ENCODE measurements around the gene BOC. TPM values are rescaled to one million over a fixed set of nuclear protein-coding genes. Genes with fewer than 3 reads are reported as not detected.
A peak's percentile ranks its signal among the peaks of the same experiment; 100 is the strongest.

BOC gene
- total RNA-seq = 10 to 100 TPM in 1 of 2 donors, 1 to 10 TPM in 1; 9.6 to 21.9 TPM
- polyA plus RNA-seq = 1 to 10 TPM; 2.9 to 3.2 TPM
- long read RNA-seq, donor 1, partial matches to known transcripts = 17 of 18 reads
- long read RNA-seq, donor 1, other reads (novel, unspliced or antisense) = 0 of 18 reads
- long read RNA-seq, donor 2, partial matches to known transcripts = 11 of 11 reads
- long read RNA-seq, donor 2, other reads (novel, unspliced or antisense) = 0 of 11 reads
- long read RNA-seq, donor 3, partial matches to known transcripts = 10 of 12 reads
- long read RNA-seq, donor 3, other reads (novel, unspliced or antisense) = 0 of 12 reads
- long read RNA-seq, donor 4, partial matches to known transcripts = 12 of 12 reads
- long read RNA-seq, donor 4, other reads (novel, unspliced or antisense) = 0 of 12 reads
- long read RNA-seq, donor 5, partial matches to known transcripts = 31 of 31 reads
- long read RNA-seq, donor 5, other reads (novel, unspliced or antisense) = 0 of 31 reads

- TF ChIP-seq, protein P1, sequence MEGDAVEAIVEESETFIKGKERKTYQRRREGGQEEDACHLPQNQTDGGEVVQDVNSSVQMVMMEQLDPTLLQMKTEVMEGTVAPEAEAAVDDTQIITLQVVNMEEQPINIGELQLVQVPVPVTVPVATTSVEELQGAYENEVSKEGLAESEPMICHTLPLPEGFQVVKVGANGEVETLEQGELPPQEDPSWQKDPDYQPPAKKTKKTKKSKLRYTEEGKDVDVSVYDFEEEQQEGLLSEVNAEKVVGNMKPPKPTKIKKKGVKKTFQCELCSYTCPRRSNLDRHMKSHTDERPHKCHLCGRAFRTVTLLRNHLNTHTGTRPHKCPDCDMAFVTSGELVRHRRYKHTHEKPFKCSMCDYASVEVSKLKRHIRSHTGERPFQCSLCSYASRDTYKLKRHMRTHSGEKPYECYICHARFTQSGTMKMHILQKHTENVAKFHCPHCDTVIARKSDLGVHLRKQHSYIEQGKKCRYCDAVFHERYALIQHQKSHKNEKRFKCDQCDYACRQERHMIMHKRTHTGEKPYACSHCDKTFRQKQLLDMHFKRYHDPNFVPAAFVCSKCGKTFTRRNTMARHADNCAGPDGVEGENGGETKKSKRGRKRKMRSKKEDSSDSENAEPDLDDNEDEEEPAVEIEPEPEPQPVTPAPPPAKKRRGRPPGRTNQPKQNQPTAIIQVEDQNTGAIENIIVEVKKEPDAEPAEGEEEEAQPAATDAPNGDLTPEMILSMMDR (IDR thresholded peaks at IDR 0.05; ENCODE audit: control extremely low read depth, extremely low read depth) = no peak
- Histone ChIP-seq H3K9me3 (ENCODE audit: control insufficient read depth in 4 of 4, insufficient read depth in 3 of 4, low read length in 3 of 4) (no peaks in the 10 kb centered on the region), H3K4me3 (peak within 1 kb of the TSS; percentile 40), H3K36me3 (ENCODE audit: control insufficient read depth in 4 of 4, insufficient read depth in 4 of 4, low read length in 4 of 4) (peaks cover 0 to 3% (median 0%) of the 10 kb centered on the region in 4 donors), H3K4me1 (ENCODE audit: control insufficient read depth in 5 of 5, insufficient read depth in 5 of 5, low read length in 5 of 5) (peaks cover 0 to 30% (median 5%) of the 10 kb centered on the region in 5 donors), H3K27ac (ENCODE audit: low read depth in 1 of 2, low read length in 1 of 2) (peak within 1 kb of the TSS; percentile 17 to 66), H3K9ac (ENCODE audit: insufficient read depth in 1 of 2, low read length in 2 of 2) (peak within 1 kb of the TSS; percentile 61 to 85), H3K27me3 (ENCODE audit: control insufficient read depth in 3 of 3, insufficient read depth in 3 of 3, low read length in 2 of 3) (peaks cover 0 to 18% (median 2%) of the 10 kb centered on the region in 3 donors)
- ATAC-seq (ENCODE audit: insufficient read depth, low FRiP score) = peak; percentile 9
- peak; percentile 78 to 95 (median 93) for DNase-seq
- WGBS, 2 donors = 1% methylated on average over 72 to 76 of the region's 76 CpGs
These were observed at the start of gene BOC for GRCh38 chr3:113211330-113212149. TSS of gene BOC (plus strand) at chr3:113211557. CDS start at chr3:113249803, 38,246 bp downstream.

DNA sequence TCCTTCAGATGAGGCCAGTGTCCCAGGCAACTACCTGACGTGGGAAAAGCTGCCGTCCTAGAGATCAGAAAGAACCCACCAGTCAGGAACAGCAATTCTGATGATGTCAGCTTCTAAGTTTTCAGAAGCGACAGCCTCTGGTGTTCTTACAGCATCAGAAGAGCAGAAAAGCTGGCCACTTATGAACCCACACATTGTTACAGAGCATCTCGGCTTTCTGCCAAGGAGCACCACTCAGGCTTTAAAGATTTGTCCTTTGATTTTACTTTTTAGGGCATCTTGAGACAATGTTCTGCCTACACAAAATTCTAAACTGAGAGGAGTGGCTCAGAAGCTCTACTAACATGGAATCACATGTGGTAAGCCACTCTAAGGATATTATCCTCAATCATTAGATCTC, 49.7 kb upstream of the BOC start:
- H3K27ac ChIP-seq (ENCODE audit: low read depth in 1 of 2, low read length in 1 of 2) = no peak overlapping the region
- no peaks in the 10 kb centered on the region for H3K36me3 ChIP-seq (ENCODE audit: control insufficient read depth in 4 of 4, insufficient read depth in 4 of 4, low read length in 4 of 4)
- H3K27me3 ChIP-seq (ENCODE audit: control insufficient read depth in 3 of 3, insufficient read depth in 3 of 3, low read length in 2 of 3) = no peaks in the 10 kb centered on the region
- DNase-seq (no peak), ATAC-seq (ENCODE audit: insufficient read depth, low FRiP score) (no peak)
- H3K9ac ChIP-seq (ENCODE audit: insufficient read depth in 1 of 2, low read length in 2 of 2) = no peak overlapping the region
- H3K9me3 ChIP-seq (ENCODE audit: control insufficient read depth in 4 of 4, insufficient read depth in 3 of 4, low read length in 3 of 4) = no peaks in the 10 kb centered on the region
- TF ChIP-seq, protein P1 (IDR thresholded peaks at IDR 0.05; ENCODE audit: control extremely low read depth, extremely low read depth) = no peak
- H3K4me3 ChIP-seq = no peak overlapping the region
- H3K4me1 ChIP-seq (ENCODE audit: control insufficient read depth in 5 of 5, insufficient read depth in 5 of 5, low read length in 5 of 5) = peaks cover 0 to 25% (median 2%) of the 10 kb centered on the region in 5 donors
- 87 to 91% methylated on average over 4 of the region's 4 CpGs for WGBS, 2 donors

DNA sequence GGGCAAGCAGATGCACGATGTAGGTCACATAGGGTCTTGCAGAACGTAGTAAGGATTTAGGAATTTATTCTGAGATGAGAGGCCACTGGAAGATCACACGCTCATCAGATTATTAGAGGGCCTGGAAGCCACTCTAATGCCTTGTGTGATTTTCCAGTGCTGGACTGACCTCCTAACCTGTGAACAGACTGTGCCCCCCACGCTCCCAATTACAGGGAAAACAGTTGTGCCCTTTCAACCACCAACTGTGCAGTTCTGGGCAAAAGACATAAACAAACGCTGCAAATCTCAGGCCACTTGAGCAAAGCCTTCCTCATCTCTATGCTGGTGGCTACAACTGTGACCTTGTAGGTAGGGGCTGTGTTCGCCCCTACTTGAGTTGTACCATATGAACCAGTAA, 48.2 kb upstream of the BOC start:
- TF ChIP-seq, protein P1 (IDR thresholded peaks at IDR 0.05; ENCODE audit: control extremely low read depth, extremely low read depth) = no peak
- no peak for ATAC-seq (ENCODE audit: insufficient read depth, low FRiP score)
- no peak overlapping the region for H3K9ac ChIP-seq (ENCODE audit: insufficient read depth in 1 of 2, low read length in 2 of 2)

More for the DNA sequence above, 48.2 kb upstream of the BOC start:
- Histone ChIP-seq H3K36me3 (ENCODE audit: control insufficient read depth in 4 of 4, insufficient read depth in 4 of 4, low read length in 4 of 4) (no peaks in the 10 kb centered on the region), H3K9me3 (ENCODE audit: control insufficient read depth in 4 of 4, insufficient read depth in 3 of 4, low read length in 3 of 4) (no peaks in the 10 kb centered on the region), H3K4me3 (no peak overlapping the region), H3K27ac (ENCODE audit: low read depth in 1 of 2, low read length in 1 of 2) (no peak overlapping the region), H3K4me1 (ENCODE audit: control insufficient read depth in 5 of 5, insufficient read depth in 5 of 5, low read length in 5 of 5) (peaks cover 0 to 40% (median 10%) of the 10 kb centered on the region in 5 donors), H3K27me3 (ENCODE audit: control insufficient read depth in 3 of 3, insufficient read depth in 3 of 3, low read length in 2 of 3) (no peaks in the 10 kb centered on the region)
- 82 to 94% methylated on average over 6 of the region's 6 CpGs for WGBS, 2 donors
- no peak for DNase-seq

All from lung (tissue), 16 donors.